Measurements from ENCODE around the gene INPP4B.

Gene INPP4B

DNA sequence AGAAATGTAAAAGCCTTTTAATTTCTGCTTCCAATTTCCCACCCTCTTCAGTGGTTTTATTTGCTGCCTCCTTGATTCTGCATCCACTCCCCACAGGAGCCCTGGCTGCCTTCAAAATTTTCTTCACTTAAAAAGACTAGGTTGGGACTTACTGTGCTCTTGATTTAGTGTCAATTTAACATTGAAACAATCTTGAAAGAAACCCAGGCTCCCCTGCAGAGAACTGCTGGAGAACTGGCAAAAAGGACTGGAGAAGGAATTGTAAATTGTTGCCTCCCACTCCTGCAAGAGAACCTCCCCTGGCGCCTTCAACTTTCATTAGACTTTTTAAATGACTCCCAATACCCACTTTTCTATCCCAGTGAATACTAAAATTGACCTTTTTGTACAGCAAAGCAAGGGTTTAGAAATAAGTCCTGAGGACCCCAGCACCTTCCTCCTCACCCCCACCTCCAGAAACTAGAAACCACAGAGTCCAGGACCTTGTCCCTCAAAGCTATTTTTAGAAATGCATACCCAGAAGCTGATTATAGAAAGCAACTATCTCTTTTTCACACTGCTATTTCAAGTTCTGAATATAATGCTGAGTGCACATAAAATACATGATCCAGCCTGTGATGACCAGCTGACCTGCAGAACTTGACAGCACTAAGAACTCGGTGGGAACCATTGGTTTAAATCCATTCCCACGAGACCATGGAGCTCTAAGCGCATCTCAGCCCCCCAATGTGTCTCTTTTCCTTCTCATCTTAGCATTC lies 155.5 kb downstream of the INPP4B start:
- no peak for DNase-seq (ENCODE audit: low spot score)
- TF ChIP-seq, protein P1, sequence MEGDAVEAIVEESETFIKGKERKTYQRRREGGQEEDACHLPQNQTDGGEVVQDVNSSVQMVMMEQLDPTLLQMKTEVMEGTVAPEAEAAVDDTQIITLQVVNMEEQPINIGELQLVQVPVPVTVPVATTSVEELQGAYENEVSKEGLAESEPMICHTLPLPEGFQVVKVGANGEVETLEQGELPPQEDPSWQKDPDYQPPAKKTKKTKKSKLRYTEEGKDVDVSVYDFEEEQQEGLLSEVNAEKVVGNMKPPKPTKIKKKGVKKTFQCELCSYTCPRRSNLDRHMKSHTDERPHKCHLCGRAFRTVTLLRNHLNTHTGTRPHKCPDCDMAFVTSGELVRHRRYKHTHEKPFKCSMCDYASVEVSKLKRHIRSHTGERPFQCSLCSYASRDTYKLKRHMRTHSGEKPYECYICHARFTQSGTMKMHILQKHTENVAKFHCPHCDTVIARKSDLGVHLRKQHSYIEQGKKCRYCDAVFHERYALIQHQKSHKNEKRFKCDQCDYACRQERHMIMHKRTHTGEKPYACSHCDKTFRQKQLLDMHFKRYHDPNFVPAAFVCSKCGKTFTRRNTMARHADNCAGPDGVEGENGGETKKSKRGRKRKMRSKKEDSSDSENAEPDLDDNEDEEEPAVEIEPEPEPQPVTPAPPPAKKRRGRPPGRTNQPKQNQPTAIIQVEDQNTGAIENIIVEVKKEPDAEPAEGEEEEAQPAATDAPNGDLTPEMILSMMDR (IDR thresholded peaks at IDR 0.05; ENCODE audit: extremely low read depth, missing control alignments): no peak

DNA sequence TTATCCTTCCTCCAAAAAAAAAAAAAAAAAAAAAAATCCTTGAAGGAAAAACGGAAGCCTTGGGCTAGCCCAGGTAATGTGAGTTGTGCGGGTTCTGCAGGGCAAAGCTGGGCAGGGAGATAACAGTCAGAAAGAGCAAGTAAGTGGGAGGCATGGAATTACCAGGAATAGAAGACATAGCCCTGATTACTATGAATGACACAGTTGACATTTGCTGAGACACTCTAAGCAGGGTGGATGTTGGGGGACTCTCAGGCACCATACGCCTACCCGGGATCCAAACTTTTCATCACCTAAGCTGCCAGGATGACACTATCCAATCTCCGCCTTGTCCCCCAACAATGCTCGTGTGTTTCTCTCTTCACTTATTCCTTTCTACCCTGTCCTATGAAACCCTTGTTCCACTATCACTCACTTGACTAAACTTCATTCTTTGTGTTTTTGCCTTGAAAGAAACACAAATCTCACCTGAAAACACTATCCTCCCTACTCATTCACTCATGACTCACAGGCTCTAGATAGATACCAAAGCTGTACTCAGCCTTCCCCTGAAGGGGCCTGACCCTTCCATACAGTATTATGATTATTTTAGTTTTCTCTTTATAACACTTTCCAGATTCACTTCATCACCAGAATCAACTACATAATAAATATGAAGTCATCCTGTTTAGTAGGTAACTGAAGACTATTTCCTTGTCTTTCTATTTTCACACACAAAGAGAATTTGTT lies 158.4 kb downstream of the INPP4B start:
- DNase-seq (ENCODE audit: low spot score): no peak
- TF ChIP-seq, protein P1 (IDR thresholded peaks at IDR 0.05; ENCODE audit: extremely low read depth, missing control alignments): no peak

DNA sequence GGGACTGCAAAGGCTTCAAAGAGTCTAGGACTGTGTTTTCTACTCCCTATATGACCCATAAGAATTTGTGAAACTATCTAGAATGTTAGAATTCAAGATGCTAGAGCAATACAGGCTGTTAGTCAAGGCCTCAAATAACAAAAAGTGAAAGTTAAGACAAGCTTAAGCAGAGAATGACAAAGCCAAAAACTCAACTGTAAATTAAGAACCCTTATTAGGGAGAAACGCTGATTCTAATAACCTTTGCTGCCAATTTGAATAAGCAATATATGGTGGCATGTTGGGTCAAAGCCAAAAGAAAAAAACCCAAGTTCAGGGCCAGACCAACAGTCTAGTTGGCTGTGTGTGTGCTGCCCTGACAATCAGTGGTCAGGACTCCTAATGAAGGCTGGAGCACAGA lies 160.0 kb downstream of the INPP4B start:
- TF ChIP-seq, protein P1 (IDR thresholded peaks at IDR 0.05; ENCODE audit: extremely low read depth, missing control alignments): no peak
- no peak for DNase-seq (ENCODE audit: low spot score)

DNA sequence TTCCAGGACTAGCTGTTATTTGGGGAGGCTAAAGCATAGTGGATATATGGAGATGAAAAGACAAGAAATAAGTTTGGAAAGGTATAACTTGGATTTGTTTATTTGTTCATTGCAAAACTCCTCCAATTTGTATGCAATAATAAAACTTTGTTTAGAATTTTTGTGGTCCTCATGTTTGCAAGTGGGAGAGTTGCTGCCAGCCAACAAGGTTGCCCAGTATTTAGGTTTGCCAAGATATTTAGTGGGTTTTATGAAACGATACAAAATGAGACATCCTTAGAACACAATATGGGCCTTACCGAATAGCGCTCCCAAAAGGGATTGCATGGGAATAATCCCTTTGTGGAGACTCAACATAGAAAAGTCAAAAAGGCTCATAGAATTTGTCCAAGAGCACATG lies 162.1 kb downstream of the INPP4B start:
- no peak for DNase-seq (ENCODE audit: low spot score)
- TF ChIP-seq, protein P1 (IDR thresholded peaks at IDR 0.05; ENCODE audit: extremely low read depth, missing control alignments): no peak

DNA sequence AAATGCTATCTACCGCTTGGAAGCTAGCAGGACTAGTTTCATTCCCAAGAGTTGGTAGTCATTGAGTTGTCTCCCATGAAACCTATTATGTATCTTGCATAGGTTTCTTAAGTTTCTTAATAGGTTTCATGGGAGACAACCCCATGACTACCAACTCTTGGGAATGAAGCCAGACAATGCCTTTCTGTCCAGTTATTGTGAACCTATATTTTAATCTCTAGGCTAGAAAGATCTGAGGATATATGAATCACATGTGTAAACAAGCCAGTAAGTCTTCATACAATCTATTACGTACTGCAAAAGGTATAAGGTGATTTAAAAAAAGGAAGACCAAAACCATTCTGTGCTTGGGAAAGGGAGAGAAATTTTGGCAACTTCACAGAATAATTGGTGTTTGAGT lies 162.6 kb downstream of the INPP4B start:
- TF ChIP-seq, protein P1 (IDR thresholded peaks at IDR 0.05; ENCODE audit: extremely low read depth, missing control alignments): no peak
- no peak for DNase-seq (ENCODE audit: low spot score)

DNA sequence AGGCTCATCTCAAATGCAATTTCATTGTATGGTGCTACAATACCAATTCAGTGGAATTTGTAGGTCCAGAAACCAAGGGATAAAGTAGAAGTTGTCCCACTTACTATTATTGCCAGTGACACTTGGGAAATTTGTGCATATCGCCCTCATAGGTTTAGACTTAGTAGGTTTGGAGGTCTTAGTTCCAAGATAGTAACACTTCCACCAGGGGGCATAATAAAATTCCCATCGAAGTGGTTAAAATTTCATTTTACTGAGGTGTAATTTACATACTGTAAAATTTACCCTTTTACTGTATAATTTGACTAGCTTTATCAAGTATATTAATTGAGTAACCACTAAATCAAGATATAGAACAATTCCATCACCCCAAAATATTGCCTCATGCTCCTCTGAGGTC lies 174.6 kb downstream of the INPP4B start:
- TF ChIP-seq, protein P1 (IDR thresholded peaks at IDR 0.05; ENCODE audit: extremely low read depth, missing control alignments): no peak
- no peak for DNase-seq (ENCODE audit: low spot score)

DNA sequence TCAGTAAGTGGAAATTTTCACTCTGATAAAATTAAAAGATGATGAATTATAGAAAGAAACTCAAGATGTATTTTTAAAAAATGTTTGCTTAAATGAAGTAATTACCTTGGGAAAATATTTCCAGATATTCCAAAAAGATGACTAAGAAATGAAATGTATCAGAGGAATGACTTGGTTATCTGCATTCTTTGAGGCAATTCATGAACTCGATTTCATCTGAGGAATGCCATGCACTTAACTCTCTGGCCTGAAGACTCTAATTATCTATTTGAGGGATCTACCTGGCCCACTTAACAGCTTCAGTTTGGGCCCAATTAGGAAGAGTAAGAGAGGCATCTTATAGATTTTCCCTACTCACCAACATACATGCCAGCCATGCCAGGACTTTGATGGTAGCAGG lies 182.3 kb downstream of the INPP4B start:
- no peak for DNase-seq (ENCODE audit: low spot score)
- TF ChIP-seq, protein P1 (IDR thresholded peaks at IDR 0.05; ENCODE audit: extremely low read depth, missing control alignments): no peak

All from GM20000 (cell line).